Peyer's patch (tissue), 4 donors: ENCODE results near the gene BNIP5. TPM values are rescaled to one million over a fixed set of nuclear protein-coding genes. Genes with fewer than 3 reads are reported as not detected.

ENCODE experiments used
- DNase-seq, 3 donors: peaks; one replicate each; pipeline ENCODE4 v3.0.0-alpha.2; 2017 to 2019
- H3K27ac ChIP-seq, 4 donors: fragments of 200-600 bp; sonication (generic); one replicate each; pipeline ENCODE4 v1.5.1; 2016 to 2019
- H3K27me3 ChIP-seq, 2 donors: fragments of 200-600 bp; sonication (generic); one replicate each; pipeline ENCODE4 v1.5.1; 2019
- H3K36me3 ChIP-seq, 3 donors: fragments of 200-600 bp; sonication (generic); one replicate each; pipeline ENCODE4 v1.5.1; 2016 to 2019
- H3K4me1 ChIP-seq, 4 donors: fragments of 200-600 bp; sonication (generic); one replicate each; pipeline ENCODE4 v1.5.1; 2016 to 2019
- H3K4me3 ChIP-seq, 4 donors: fragments of 200-600 bp; sonication (generic); 1 replicate in 3 of 4; 2 replicates in 1 of 4; pipeline ENCODE4 v1.5.1; 2016 to 2019; ENCODE audit warnings: mild to moderate bottlenecking in 1 of 4
- H3K9me3 ChIP-seq, 4 donors: fragments of 200-600 bp; sonication (generic); one replicate each; pipeline ENCODE4 v1.5.1; 2016 to 2019; ENCODE audit warnings: mild to moderate bottlenecking in 1 of 4
- POLR2A ChIP-seq, 2 donors: fragments of 450-650 bp; IDR thresholded peaks; one replicate each; pipeline ENCODE4 v1.5.1; 2017; ENCODE audit warnings: antibody characterized with exemption in 2 of 2, mild to moderate bottlenecking in 2 of 2, moderate library complexity in 2 of 2
- total RNA-seq, 4 donors: library from RNA; depleted of rRNA; stranded (reverse); fragments of >200 nt; gene quantifications; one replicate each; pipeline ENCODE4 v1.1.0, GENCODE V29; 2016
- TF ChIP-seq, protein P1 (sequence below), 6 experiments: fragments of 450-650 bp in 4 of 6; fragments of 200-600 bp in 2 of 6; sonication (generic) in 1 of 6; IDR thresholded peaks; one replicate each; pipeline ENCODE4 v1.5.1; 2017 to 2019; ENCODE audit warnings: antibody characterized with exemption in 6 of 6, mild to moderate bottlenecking in 3 of 6, moderate library complexity in 1 of 6

BNIP5 gene
- total RNA-seq, 4 donors from 2014 or later = 9.1 to 35.4 (median 25.3) TPM

DNA sequence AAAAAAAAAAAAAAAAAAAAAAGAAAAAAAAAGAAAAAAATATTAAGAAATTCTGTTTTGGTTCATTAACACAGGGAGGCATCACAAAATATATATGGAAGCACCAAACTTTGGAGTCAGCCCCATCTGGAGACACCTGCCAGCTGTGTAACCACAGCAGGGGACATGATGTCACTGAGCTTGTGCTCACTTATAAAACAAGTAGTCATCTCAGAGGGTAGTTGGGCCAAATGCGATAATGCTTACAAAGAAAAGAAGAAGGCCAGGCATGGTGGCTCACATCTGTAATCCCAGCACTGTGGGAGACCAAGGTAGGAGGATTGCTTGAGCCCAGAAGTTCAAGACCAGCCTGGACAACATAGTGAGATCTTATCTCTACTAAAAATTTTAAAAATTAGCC is 1.1 kb upstream of the BNIP5 start:
- peaks cover 0 to 29% (median 0%) of the 10 kb centered on the region in 4 donors for H3K4me1 ChIP-seq
- no peak overlapping the region for H3K27ac ChIP-seq
- TF ChIP-seq POLR2A (IDR thresholded peaks at IDR 0.05) = no peak
- TF ChIP-seq, protein P1, sequence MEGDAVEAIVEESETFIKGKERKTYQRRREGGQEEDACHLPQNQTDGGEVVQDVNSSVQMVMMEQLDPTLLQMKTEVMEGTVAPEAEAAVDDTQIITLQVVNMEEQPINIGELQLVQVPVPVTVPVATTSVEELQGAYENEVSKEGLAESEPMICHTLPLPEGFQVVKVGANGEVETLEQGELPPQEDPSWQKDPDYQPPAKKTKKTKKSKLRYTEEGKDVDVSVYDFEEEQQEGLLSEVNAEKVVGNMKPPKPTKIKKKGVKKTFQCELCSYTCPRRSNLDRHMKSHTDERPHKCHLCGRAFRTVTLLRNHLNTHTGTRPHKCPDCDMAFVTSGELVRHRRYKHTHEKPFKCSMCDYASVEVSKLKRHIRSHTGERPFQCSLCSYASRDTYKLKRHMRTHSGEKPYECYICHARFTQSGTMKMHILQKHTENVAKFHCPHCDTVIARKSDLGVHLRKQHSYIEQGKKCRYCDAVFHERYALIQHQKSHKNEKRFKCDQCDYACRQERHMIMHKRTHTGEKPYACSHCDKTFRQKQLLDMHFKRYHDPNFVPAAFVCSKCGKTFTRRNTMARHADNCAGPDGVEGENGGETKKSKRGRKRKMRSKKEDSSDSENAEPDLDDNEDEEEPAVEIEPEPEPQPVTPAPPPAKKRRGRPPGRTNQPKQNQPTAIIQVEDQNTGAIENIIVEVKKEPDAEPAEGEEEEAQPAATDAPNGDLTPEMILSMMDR (IDR thresholded peaks at IDR 0.05) = no peak
- no peak overlapping the region for H3K4me3 ChIP-seq
- no peaks in the 10 kb centered on the region for H3K27me3 ChIP-seq
- H3K9me3 ChIP-seq = no peaks in the 10 kb centered on the region
- no peaks in the 10 kb centered on the region for H3K36me3 ChIP-seq
- DNase-seq = no peak

DNA sequence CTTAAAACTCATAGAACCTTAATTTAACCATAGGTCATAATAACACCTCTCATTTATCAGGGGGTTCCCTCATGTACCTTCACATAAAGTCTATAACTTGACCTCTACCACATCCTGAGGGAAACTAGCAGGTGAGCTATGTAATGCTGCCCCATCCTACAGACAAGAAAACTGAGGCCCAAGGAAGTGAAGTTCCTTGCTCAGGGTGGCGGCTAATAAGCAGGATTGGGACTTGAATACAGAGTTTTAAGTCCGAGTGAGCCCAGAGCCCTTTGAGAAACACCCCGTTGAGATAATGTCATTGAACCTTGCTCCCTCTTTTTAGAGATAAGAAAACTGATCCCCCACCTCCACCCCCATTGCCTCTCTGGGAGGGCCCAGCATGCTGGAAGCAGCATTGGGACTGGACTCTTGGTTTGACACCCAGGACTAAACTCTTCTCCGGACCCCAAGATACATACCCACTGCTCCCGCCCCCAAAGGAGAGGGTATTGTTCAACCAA is 429 bp downstream of the BNIP5 start:
- Histone ChIP-seq H3K27me3 (no peaks in the 10 kb centered on the region), H3K4me1 (peaks cover 0 to 29% (median 0%) of the 10 kb centered on the region in 4 donors), H3K27ac (peak overlapping the region in 3 of 4 donors; percentile 63 to 96 (median 86)), H3K36me3 (no peaks in the 10 kb centered on the region), H3K9me3 (no peaks in the 10 kb centered on the region), H3K4me3 (peak overlapping the region in 2 of 4 donors; percentile 50 to 56)
- TF ChIP-seq POLR2A (IDR thresholded peaks at IDR 0.05) = no peak
- TF ChIP-seq, protein P1 (IDR thresholded peaks at IDR 0.05) = no peak
- no peak for DNase-seq

DNA sequence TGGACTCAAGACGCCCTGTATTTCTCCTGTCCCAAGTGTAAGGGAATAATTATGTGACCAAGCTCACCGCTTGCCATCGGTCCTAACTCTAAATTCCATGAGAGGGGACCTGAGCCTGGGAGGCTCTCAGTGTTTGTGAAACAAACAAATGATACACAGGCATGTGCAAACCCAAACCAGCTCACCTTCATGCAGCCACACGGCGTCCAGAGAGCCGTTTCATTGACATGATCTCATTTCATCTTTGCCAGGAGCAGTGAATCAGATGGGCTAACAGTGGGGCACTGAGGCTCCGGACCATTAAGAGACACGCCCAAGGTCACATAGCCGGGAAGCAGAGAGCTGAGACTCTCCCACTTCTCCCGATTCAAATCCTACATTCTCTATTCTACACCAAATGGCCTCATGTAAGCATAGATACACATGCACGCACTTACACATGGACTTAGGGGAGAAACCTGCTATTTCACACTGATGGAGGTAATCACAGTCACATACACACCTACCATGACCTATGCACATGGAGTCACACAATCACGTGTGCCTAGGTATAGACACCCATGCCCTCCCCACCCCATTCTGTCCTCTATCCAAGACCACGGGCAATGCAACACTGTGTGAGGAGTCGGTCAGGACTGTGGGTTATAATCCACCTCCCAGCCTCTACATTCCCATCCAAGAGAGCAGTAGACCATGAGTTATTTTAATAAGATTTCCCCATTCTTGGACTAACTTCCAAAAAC is 1.1 kb downstream of the BNIP5 start:
- peak; percentile 26 to 33 for TF ChIP-seq POLR2A (IDR thresholded peaks at IDR 0.05)
- TF ChIP-seq, protein P1 (IDR thresholded peaks at IDR 0.05) = no peak
- peak in 2 of 3 donors; percentile 56 to 66 for DNase-seq
- Histone ChIP-seq H3K27me3 (no peaks in the 10 kb centered on the region), H3K4me3 (peak overlapping the region in 3 of 4 donors; percentile 5 to 56 (median 50)), H3K27ac (peak overlapping the region in 3 of 4 donors; percentile 63 to 96 (median 86)), H3K36me3 (no peaks in the 10 kb centered on the region), H3K4me1 (peaks cover 0 to 29% (median 0%) of the 10 kb centered on the region in 4 donors), H3K9me3 (no peaks in the 10 kb centered on the region)

DNA sequence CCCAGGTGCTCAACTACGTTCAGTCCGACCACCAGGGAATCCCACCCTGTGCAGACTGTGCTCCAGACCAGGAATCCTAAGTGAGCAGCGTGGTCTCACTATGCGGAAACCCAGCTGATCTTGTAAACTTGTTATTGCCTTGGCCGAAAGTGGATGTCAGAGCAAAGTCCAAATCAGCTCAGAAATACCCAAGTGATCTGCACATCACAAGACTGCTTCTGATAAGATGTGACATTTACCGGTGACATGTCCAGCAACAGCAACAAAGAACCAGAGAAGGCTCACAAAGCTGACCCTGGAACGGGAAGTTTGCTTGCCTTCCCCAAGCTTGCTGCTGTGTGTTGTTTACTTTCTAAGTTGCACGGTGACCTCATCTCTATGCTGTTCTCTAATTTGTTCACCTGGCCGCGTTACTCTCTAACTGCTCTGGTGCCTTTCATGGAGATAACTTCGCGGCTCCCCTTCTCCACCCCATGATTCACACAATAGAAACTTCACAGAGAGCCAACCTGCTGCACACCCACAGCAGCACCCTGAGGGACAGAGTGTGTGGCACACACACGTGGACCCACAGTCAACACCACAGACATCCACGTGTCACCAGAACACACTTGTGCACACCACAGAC is 1.7 kb downstream of the BNIP5 start:
- Histone ChIP-seq H3K27me3 (no peaks in the 10 kb centered on the region), H3K36me3 (no peaks in the 10 kb centered on the region), H3K9me3 (no peaks in the 10 kb centered on the region), H3K27ac (peak overlapping the region in 3 of 4 donors; percentile 63 to 96 (median 86)), H3K4me1 (peaks cover 0 to 25% (median 0%) of the 10 kb centered on the region in 4 donors), H3K4me3 (peak overlapping the region in 3 of 4 donors; percentile 5 to 56 (median 50))
- peak in 2 of 3 donors; percentile 65 to 67 for DNase-seq
- TF ChIP-seq, protein P1 (IDR thresholded peaks at IDR 0.05) = no peak
- TF ChIP-seq POLR2A (IDR thresholded peaks at IDR 0.05) = peak; percentile 52 to 59

DNA sequence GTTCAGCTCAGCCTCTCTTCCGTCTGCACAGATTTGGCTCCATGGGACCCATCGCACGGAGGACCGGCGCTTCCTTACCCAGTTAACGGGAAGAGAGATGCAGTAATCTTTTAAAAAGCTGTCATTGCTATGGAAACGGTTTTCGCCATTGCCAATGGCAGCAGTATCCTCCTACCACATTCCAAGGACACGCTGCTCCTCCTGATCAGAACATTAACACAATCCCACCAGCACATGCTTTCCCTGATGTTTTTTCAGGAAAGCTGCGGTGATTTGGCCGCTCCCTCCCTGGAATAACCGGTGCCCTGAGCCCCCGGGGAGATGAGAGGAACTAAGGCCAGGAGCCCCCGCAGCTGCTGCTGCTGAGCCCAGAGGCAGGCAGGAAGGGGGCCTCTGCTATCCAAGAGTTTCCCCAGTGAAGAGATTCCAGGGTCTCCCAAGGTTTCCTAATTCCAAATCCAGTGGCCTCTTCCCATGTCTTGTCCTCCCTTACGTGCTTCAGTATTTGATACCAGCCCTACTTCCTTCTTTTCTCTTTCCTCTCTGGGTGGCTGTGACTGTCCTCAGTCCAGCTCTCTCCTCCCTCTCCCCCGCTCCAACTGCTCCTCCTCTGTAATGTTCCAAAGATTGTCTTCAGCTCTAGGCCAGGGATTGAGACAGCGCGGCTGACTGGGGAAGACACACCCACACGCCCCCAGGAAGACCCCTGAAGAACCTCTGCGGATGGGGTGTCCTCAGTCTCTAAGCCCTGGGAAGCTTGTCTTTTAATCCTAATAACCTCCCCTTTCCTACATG is 2.6 kb downstream of the BNIP5 start:
- H3K9me3 ChIP-seq = no peaks in the 10 kb centered on the region
- H3K4me3 ChIP-seq = peak overlapping the region in 2 of 4 donors; percentile 50 to 56
- peaks cover 0 to 20% (median 0%) of the 10 kb centered on the region in 4 donors for H3K4me1 ChIP-seq
- H3K27ac ChIP-seq = peak overlapping the region in 3 of 4 donors; percentile 63 to 96 (median 86)
- no peak for DNase-seq
- H3K27me3 ChIP-seq = no peaks in the 10 kb centered on the region
- H3K36me3 ChIP-seq = no peaks in the 10 kb centered on the region
- TF ChIP-seq, protein P1 (IDR thresholded peaks at IDR 0.05) = no peak
- TF ChIP-seq POLR2A (IDR thresholded peaks at IDR 0.05) = no peak
